Measurements from ENCODE around the gene BCLAF3. TPM values are rescaled to one million over a fixed set of nuclear protein-coding genes. Genes with fewer than 3 reads are reported as not detected.
A peak's percentile ranks its signal among the peaks of the same experiment; 100 is the strongest.

Gene BCLAF3
- total RNA-seq, 2 experiments from 2014 or later, result 5.1 to 6.7 TPM

GRCh38 chrX:19964017-19964710 is 26.7 kb downstream of the BCLAF3 start:
- Mint-ChIP-seq H3K4me1 (ENCODE audit: low read depth) (peaks cover 17% of the 10 kb centered on the region), H3K9me3 (ENCODE audit: insufficient read depth) (no peaks in the 10 kb centered on the region), H3K36me3 (ENCODE audit: low read depth) (peaks cover 26% of the 10 kb centered on the region), H3K27me3 (ENCODE audit: low read depth) (no peaks in the 10 kb centered on the region), H3K27ac (no peak overlapping the region), H3K4me3 (no peak overlapping the region)
- CTCF ChIA-PET, result no interaction called here
- ATAC-seq, result no peak
- DNase-seq, result peak; percentile 36
- POLR2A ChIA-PET, result no interaction called here

- H3K27me3 Mint-ChIP-seq (ENCODE audit: low read depth), result no peaks in the 10 kb centered on the region
- H3K4me1 Mint-ChIP-seq (ENCODE audit: low read depth), result peaks cover 10% of the 10 kb centered on the region
- ATAC-seq (no peak), DNase-seq (no peak)
- H3K9me3 Mint-ChIP-seq (ENCODE audit: insufficient read depth), result no peaks in the 10 kb centered on the region
- ChIA-PET CTCF (interaction anchor here (1.2 kb wide), 1 partner anchor 57 kb away, joined by 3 read pairs; no protein-coding TSS in a partner anchor), POLR2A (no interaction called here)
- no peak overlapping the region for H3K27ac Mint-ChIP-seq
- no peak overlapping the region for H3K4me3 Mint-ChIP-seq
- peaks cover 19% of the 10 kb centered on the region for H3K36me3 Mint-ChIP-seq (ENCODE audit: low read depth)
These were observed 29.9 kb downstream of the BCLAF3 start for GRCh38 chrX:19960913-19961312.

GRCh38 chrX:19958552-19959486 is 32.0 kb downstream of the BCLAF3 start:
- no peak overlapping the region for H3K27ac Mint-ChIP-seq
- DNase-seq (no peak), ATAC-seq (no peak)
- H3K27me3 Mint-ChIP-seq (ENCODE audit: low read depth), result no peaks in the 10 kb centered on the region
- no peaks in the 10 kb centered on the region for H3K9me3 Mint-ChIP-seq (ENCODE audit: insufficient read depth)
- peaks cover 5% of the 10 kb centered on the region for H3K36me3 Mint-ChIP-seq (ENCODE audit: low read depth)
- no peaks in the 10 kb centered on the region for H3K4me1 Mint-ChIP-seq (ENCODE audit: low read depth)
- POLR2A ChIA-PET, result interaction anchor here (0.5 kb wide), 1 partner anchor 25 kb away, joined by 3 read pairs; no protein-coding TSS in a partner anchor
- CTCF ChIA-PET, result interaction anchor here (0.7 kb wide), 1 partner anchor 49 kb away, joined by 3 read pairs; no protein-coding TSS in a partner anchor
- no peak overlapping the region for H3K4me3 Mint-ChIP-seq

GRCh38 chrX:19956923-19957322 is 33.9 kb downstream of the BCLAF3 start:
- ATAC-seq (no peak), DNase-seq (no peak)
- no peaks in the 10 kb centered on the region for H3K27me3 Mint-ChIP-seq (ENCODE audit: low read depth)
- H3K4me1 Mint-ChIP-seq (ENCODE audit: low read depth), result peaks cover 2% of the 10 kb centered on the region
- no peaks in the 10 kb centered on the region for H3K9me3 Mint-ChIP-seq (ENCODE audit: insufficient read depth)
- no peak overlapping the region for H3K27ac Mint-ChIP-seq
- ChIA-PET CTCF (no interaction called here), POLR2A (no interaction called here)
- H3K36me3 Mint-ChIP-seq (ENCODE audit: low read depth), result peaks cover 8% of the 10 kb centered on the region
- H3K4me3 Mint-ChIP-seq, result no peak overlapping the region

- DNase-seq, result no peak
- Mint-ChIP-seq H3K4me3 (no peak overlapping the region), H3K27me3 (ENCODE audit: low read depth) (no peaks in the 10 kb centered on the region), H3K4me1 (ENCODE audit: low read depth) (peaks cover 2% of the 10 kb centered on the region), H3K27ac (no peak overlapping the region), H3K36me3 (ENCODE audit: low read depth) (peaks cover 6% of the 10 kb centered on the region), H3K9me3 (ENCODE audit: insufficient read depth) (no peaks in the 10 kb centered on the region)
- ChIA-PET POLR2A (no interaction called here), CTCF (no interaction called here)
- ATAC-seq, result no peak
These were observed 34.6 kb downstream of the BCLAF3 start for GRCh38 chrX:19956306-19956705.

GRCh38 chrX:19955306-19955705 is 35.6 kb downstream of the BCLAF3 start:
- H3K27me3 Mint-ChIP-seq (ENCODE audit: low read depth), result no peaks in the 10 kb centered on the region
- ATAC-seq, result no peak
- DNase-seq, result no peak
- ChIA-PET POLR2A (no interaction called here), CTCF (interaction anchor here (1.1 kb wide), 1 partner anchor 50 kb away, joined by 3 read pairs; no protein-coding TSS in a partner anchor)
- no peak overlapping the region for H3K27ac Mint-ChIP-seq
- peaks cover 2% of the 10 kb centered on the region for H3K4me1 Mint-ChIP-seq (ENCODE audit: low read depth)
- H3K36me3 Mint-ChIP-seq (ENCODE audit: low read depth), result peaks cover 10% of the 10 kb centered on the region
- no peaks in the 10 kb centered on the region for H3K9me3 Mint-ChIP-seq (ENCODE audit: insufficient read depth)
- H3K4me3 Mint-ChIP-seq, result no peak overlapping the region

- no peak overlapping the region for H3K27ac Mint-ChIP-seq
- no peak for DNase-seq
- H3K9me3 Mint-ChIP-seq (ENCODE audit: insufficient read depth), result no peaks in the 10 kb centered on the region
- ChIA-PET CTCF (no interaction called here), POLR2A (no interaction called here)
- no peaks in the 10 kb centered on the region for H3K27me3 Mint-ChIP-seq (ENCODE audit: low read depth)
- H3K4me3 Mint-ChIP-seq, result no peak overlapping the region
- no peak for ATAC-seq
- H3K36me3 Mint-ChIP-seq (ENCODE audit: low read depth), result peaks cover 13% of the 10 kb centered on the region
- H3K4me1 Mint-ChIP-seq (ENCODE audit: low read depth), result peaks cover 2% of the 10 kb centered on the region
These were observed 36.3 kb downstream of the BCLAF3 start for GRCh38 chrX:19954335-19955096.

- ChIA-PET CTCF (no interaction called here), POLR2A (no interaction called here)
- H3K36me3 Mint-ChIP-seq (ENCODE audit: low read depth), result peaks cover 17% of the 10 kb centered on the region
- no peak overlapping the region for H3K27ac Mint-ChIP-seq
- peaks cover 2% of the 10 kb centered on the region for H3K4me1 Mint-ChIP-seq (ENCODE audit: low read depth)
- no peaks in the 10 kb centered on the region for H3K9me3 Mint-ChIP-seq (ENCODE audit: insufficient read depth)
- ATAC-seq (no peak), DNase-seq (no peak)
- no peak overlapping the region for H3K4me3 Mint-ChIP-seq
- H3K27me3 Mint-ChIP-seq (ENCODE audit: low read depth), result no peaks in the 10 kb centered on the region
These were observed 37.7 kb downstream of the BCLAF3 start for GRCh38 chrX:19953145-19953544.

- CTCF ChIA-PET, result interaction anchor here (1.6 kb wide), 1 partner anchor 45 kb away, joined by 6 read pairs; no protein-coding TSS in a partner anchor
- no peaks in the 10 kb centered on the region for H3K9me3 Mint-ChIP-seq (ENCODE audit: insufficient read depth)
- no peak overlapping the region for H3K4me3 Mint-ChIP-seq
- peaks cover 2% of the 10 kb centered on the region for H3K4me1 Mint-ChIP-seq (ENCODE audit: low read depth)
- H3K27ac Mint-ChIP-seq, result no peak overlapping the region
- ATAC-seq (no peak), DNase-seq (no peak)
- peaks cover 28% of the 10 kb centered on the region for H3K36me3 Mint-ChIP-seq (ENCODE audit: low read depth)
- POLR2A ChIA-PET, result no interaction called here
- H3K27me3 Mint-ChIP-seq (ENCODE audit: low read depth), result no peaks in the 10 kb centered on the region
These were observed 41.5 kb downstream of the BCLAF3 start for GRCh38 chrX:19949340-19949739.

GRCh38 chrX:19947612-19948011 is 43.2 kb downstream of the BCLAF3 start:
- no peak overlapping the region for H3K27ac Mint-ChIP-seq
- H3K9me3 Mint-ChIP-seq (ENCODE audit: insufficient read depth), result no peaks in the 10 kb centered on the region
- no peak for ATAC-seq
- ChIA-PET CTCF (no interaction called here), POLR2A (no interaction called here)
- no peaks in the 10 kb centered on the region for H3K4me1 Mint-ChIP-seq (ENCODE audit: low read depth)
- peaks cover 23% of the 10 kb centered on the region for H3K36me3 Mint-ChIP-seq (ENCODE audit: low read depth)
- no peaks in the 10 kb centered on the region for H3K27me3 Mint-ChIP-seq (ENCODE audit: low read depth)
- DNase-seq, result no peak
- no peak overlapping the region for H3K4me3 Mint-ChIP-seq

Measured in activated CD8-positive, alpha-beta T cell treated with anti-CD3 and anti-CD28 coated beads, Interleukin-2, amount 10 ng/mL, durations not matched to agents 7 days and 5 days (primary cell).